Stimulated activated CD8-positive, alpha-beta memory T cell treated with anti-CD3 and anti-CD28 coated beads, Interleukin-7, amount 100 ng/mL, for 48 hours (primary cell): ENCODE results near the gene IMPA2.
"Not testable (repeated sequence)": the region's sequence is repeated elsewhere in the genome, so short reads cannot be mapped to it uniquely, and the experiment has no call there.

Source experiments
- DNase-seq, 2 donors: peaks; one replicate each; pipeline ENCODE4 v3.0.0-alpha.2; 2020; ENCODE audit warnings: low read depth in 1 of 2; ENCODE audit errors: extremely low read depth in 1 of 2

Gene IMPA2

GRCh38 chr18:12027046-12027445 lies 45.7 kb downstream of the IMPA2 start:
- DNase-seq: no peak

- no peak for DNase-seq
These were observed 46.2 kb downstream of the IMPA2 start for GRCh38 chr18:12027480-12027879.

GRCh38 chr18:12028040-12028628 lies 46.8 kb downstream of the IMPA2 start:
- DNase-seq: no peak

GRCh38 chr18:12028674-12029073 lies 47.4 kb downstream of the IMPA2 start:
- no peak for DNase-seq

- DNase-seq: no peak
These were observed 48.7 kb downstream of the IMPA2 start for GRCh38 chr18:12029786-12030584.

- DNase-seq: no peak
These were observed 49.4 kb downstream of the IMPA2 start for GRCh38 chr18:12030670-12031069.

- no peak for DNase-seq
These were observed 49.9 kb downstream of the IMPA2 start for GRCh38 chr18:12031181-12031580.

GRCh38 chr18:12031846-12032245 lies 50.5 kb downstream of the IMPA2 start:
- DNase-seq: no peak

GRCh38 chr18:12032786-12033642 lies 51.7 kb downstream of the IMPA2 start:
- DNase-seq: no peak

- no peak for DNase-seq
These were observed 52.3 kb downstream of the IMPA2 start for GRCh38 chr18:12033643-12034025.

GRCh38 chr18:12034241-12035100 lies 53.2 kb downstream of the IMPA2 start:
- no peak for DNase-seq

GRCh38 chr18:12035481-12035880 lies 54.2 kb downstream of the IMPA2 start:
- no peak for DNase-seq

- DNase-seq: no peak
These were observed 55.0 kb downstream of the IMPA2 start for GRCh38 chr18:12036201-12036751.

- peak in 1 of 2 donors; percentile 25 for DNase-seq
These were observed 56.9 kb downstream of the IMPA2 start for GRCh38 chr18:12038082-12038638.

GRCh38 chr18:12038639-12039539 lies 57.6 kb downstream of the IMPA2 start:
- peak; percentile 35 to 44 for DNase-seq

GRCh38 chr18:12039540-12039930 lies 58.2 kb downstream of the IMPA2 start:
- not testable (repeated sequence) for DNase-seq

GRCh38 chr18:12041561-12041960 lies 60.3 kb downstream of the IMPA2 start:
- no peak for DNase-seq

GRCh38 chr18:12043811-12044210 lies 62.5 kb downstream of the IMPA2 start:
- no peak for DNase-seq

GRCh38 chr18:12044591-12044990 lies 63.3 kb downstream of the IMPA2 start:
- DNase-seq: no peak
